Activated CD4-positive, alpha-beta T cell treated with anti-CD3 and anti-CD28 coated beads, Interleukin-2, amount 50 U/mL, for 16 hours (primary cell): ENCODE measurements around the gene NOC4L.
"Not testable (repeated sequence)": the region's sequence is repeated elsewhere in the genome, so short reads cannot be mapped to it uniquely, and the experiment has no call there.

Experiments
- DNase-seq: peaks from one replicate; pipeline ENCODE4 v3.0.0-alpha.2; 2020

NOC4L gene

GRCh38 chr12:132124766-132125425, 19.4 kb upstream of the NOC4L start:
- DNase-seq = no peak

- DNase-seq = no peak
These were observed 18.5 kb upstream of the NOC4L start for GRCh38 chr12:132125736-132126135.

- DNase-seq = no peak
These were observed 17.2 kb upstream of the NOC4L start for GRCh38 chr12:132127041-132127440.

DNA sequence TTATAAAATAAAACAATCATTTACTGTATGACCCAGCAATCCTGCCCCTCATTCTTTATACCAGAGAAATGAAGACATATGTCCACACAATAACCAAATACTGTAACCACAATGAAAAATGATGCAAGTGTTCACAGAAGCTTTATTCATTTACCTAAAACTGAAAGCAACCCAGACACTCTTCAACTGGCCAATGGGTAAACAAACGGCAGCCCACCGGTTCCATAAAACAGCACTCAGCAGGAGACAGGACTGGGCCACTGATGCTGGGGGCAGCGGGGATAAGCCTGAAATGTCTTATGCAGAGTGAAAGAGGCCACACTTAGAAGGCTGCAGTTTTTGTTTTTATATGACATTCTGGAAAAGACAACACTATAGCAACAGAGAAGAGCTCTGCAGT, 15.2 kb upstream of the NOC4L start:
- DNase-seq = no peak

GRCh38 chr12:132130690-132131089, 13.6 kb upstream of the NOC4L start:
- DNase-seq = no peak

GRCh38 chr12:132131229-132131628, 13.0 kb upstream of the NOC4L start:
- no peak for DNase-seq

- no peak for DNase-seq
These were observed 12.3 kb upstream of the NOC4L start for GRCh38 chr12:132131952-132132351.

DNA sequence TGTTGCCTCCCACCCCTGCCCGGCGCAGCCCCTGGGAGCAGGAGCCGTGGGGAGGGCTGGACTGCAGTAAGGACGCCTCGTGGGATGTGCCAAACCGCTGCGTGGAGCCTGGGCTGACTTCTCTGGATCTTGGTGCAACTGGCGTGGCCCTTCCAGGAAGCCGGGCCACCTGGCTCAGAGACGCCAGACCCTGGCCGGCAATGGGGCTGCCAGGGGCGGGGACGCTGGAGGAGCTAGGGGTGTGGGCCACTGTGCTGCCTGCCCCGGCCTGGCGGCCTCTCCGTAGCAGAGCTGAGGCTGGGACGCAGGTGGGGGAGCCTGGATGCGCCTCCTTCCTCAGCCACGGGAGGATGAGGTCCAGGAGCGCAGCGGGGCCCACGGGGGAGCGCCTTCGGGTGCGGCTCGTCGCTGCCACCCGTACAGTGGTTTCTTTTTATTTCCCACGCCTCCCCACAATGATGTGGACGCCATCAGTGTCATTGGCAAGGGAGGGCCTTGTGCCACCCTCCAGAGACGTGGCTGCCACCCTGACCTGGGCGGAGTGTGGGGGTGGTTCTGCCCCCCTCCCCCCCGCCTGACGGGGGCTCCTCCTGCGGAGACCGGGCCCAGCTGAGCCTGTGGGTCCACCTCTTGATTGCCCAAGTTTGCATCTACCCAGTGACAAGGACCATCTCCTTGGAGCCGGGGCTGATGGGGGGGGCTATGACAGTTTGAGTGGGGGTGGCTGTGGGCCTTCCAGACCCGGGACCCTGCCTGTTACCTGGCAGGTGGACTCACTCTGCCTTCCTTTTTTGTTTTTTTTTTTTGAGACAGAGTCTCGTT, 11.4 kb upstream of the NOC4L start:
- DNase-seq = no peak

- DNase-seq = no peak
These were observed 10.2 kb upstream of the NOC4L start for GRCh38 chr12:132133952-132134652.

GRCh38 chr12:132134653-132135183, 9.5 kb upstream of the NOC4L start:
- DNase-seq = not testable (repeated sequence)

DNA sequence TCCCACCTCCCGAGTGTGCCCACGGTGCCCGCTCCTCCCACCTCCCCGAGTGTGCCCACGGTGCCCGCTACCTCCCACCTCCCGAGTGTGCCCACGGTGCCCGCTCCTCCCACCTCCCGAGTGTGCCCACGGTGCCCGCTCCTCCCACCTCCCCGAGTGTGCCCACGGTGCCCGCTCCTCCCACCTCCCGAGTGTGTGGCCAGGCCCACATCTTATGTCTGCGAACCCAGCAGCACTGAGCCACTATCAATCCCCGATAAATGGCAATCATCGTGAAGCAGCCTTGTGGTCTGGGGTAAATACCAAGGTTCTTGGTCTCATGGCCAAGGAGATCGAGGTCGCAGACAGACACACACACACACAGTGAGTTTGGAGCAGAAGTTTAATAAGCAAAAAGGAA, 8.0 kb upstream of the NOC4L start:
- not testable (repeated sequence) for DNase-seq

DNA sequence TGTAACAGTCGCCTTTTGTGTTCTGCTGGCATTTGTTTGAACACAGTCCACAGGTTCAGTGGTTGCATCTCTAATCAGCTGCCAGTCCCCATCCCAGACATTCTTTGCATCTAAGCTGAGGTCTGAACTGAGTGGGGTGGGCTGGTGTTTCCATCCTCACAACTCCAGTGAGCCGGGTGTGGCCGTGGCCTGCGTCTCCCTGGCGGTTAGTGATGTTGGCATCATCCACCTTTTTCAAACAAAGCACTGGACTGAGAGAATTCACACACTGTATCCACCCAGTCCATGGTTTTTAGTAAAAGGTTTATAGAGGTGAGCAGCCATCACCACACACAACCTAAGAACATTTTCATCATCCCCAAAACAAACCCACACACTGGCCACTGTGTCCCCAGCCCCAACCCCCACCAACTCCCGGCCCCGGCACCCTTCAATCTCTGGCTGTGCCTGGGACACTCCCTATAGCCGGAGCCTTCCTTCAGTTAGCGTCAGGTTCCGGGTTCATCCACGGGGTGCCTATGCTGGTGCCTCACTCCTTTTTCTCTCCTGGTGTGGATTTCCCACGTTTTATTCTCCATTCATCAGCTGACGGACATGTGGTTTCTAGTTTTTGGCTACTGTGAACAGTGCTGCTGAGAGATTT, 6.7 kb upstream of the NOC4L start:
- DNase-seq = no peak

DNA sequence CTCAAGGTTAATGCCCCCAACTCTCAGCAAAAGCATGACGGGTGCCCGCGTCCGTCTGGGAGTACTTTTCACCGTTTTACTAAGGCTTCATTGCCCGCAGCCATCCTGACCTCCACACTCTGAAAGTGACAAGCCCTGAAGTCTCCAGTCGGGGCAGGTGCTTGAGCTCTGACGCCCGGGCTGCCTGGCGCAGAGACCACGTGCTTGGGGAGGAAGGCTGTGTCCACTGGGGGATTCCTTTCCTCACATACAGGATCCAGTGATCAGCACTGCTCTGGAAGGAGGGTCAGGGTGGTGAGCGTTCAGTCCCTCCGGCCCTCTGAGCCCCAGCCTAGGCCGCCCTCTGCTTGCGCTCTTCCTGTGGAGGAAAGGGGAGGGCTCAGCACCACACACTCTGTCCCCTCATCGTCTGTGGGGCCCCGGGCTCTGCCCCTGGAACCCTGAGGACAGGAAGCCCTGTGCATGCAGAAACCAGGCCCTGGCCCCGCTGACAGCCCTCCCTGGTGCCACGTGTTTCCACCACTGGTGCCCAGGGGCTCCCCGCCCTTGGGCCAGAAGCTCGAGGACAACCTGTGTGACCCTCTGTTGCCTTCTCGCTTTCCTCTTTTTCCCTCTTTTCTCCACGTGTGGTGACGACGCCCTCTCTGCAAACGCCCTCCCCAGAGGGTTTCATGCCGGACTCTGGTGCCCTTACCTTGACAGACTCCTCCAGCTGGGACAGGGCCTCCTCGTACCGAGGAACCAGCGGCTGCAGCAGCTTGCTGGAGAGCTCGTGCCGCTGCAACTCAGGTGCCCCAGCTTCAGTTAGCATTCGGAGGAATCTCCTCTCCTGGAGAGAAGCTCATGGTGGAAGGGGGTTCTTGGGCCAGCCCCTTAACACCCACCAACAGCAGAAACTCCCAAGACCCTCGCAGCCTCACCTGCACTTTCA, 5.1 kb upstream of the NOC4L start:
- DNase-seq = no peak

GRCh38 chr12:132139912-132140311, 4.3 kb upstream of the NOC4L start:
- no peak for DNase-seq

GRCh38 chr12:132140501-132140900, 3.8 kb upstream of the NOC4L start:
- DNase-seq = no peak

DNA sequence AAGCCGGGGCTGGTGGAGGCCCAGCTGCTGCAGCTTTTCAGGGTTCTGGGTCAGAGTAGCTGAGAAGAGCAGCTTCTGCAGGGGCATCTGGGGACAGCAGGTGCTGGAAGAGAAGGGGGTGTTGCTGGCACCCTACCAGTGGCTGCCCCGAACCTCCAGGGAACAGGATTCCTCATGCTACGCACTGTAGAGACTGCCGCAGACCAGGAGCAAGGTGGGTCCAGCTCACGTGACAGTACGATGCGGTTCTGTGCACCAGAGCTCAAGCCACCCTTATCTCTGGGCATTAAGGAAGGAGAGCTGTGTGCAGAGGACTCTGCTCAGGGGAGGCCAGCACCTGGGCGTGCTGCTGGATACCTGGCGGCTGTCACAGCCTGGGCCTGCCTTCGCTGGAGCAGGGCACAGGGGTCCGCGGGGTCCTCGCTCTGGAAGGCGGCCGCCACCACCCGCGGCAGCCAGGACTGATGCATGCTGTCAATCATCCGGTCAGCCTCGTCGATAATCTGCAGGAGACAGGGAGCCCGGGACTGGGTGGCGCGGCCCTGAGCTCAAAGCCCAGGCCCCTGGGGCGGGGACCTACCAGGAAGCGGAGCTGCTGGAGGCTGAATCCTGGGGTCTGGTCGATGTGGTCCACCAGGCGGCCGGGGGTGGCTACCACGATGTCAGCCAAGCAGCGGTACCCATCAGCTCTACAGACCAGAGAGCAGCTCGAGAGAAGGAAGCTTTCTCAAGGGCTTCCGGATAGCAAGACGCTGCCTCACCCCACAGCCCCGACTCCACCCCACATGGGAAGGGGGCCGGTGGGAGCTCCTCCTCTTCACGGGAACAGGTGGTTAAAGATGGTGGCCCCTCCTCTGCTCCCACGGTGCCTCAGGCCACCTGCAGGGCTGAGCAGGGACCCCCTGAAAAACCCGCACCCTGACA, 3.1 kb upstream of the NOC4L start:
- DNase-seq = no peak

GRCh38 chr12:132141976-132142678, 2.1 kb upstream of the NOC4L start:
- no peak for DNase-seq

DNA sequence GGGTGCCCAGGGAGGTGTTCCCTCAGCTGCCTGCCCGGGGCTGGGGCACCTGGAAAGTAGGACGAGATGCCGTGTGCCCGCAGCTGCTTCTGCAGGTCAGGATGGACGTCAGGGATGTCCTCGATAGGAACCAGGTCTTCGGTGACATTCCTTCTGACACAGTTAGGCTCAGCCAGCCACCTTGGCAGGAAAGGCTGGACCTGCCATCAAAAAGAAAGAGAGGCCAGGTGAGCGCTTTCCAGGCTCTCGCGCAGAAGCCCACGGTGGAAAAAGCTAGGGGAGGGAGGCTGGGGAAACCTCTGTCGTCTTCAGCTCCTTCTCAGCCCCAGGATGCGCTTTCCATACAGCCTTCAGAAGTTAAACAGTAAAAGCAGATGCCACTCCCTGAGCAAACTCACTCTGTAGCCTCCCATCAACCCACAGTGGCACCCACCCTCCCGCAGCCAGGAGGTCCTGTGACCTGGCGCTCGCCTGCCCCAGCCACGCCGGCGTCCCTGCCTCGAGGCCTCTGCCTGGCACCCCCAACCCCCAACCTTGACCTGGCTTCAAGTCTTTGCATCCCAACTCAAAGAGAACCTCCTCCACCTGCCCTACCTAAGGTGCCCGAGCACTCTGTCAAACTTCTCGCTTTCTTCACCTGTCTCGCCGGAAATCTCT, 1.4 kb upstream of the NOC4L start:
- no peak for DNase-seq

- DNase-seq = peak; percentile 20
These were observed 753 bp upstream of the NOC4L start for GRCh38 chr12:132143336-132144071.
